HG03575 (cell line): Measurements from ENCODE around the gene TPT1.
"Not testable (repeated sequence)": the region's sequence is repeated elsewhere in the genome, so short reads cannot be mapped to it uniquely, and the experiment has no call there.

Experiments used
- ATAC-seq: cut with Tn5 transposase; IDR thresholded peaks from one replicate; pipeline ENCODE4 v1.9.1; 2021; ENCODE audit not compliant: unreplicated experiment, insufficient number of reproducible peaks, low FRiP score; ENCODE audit errors: extremely low read depth

Gene TPT1

DNA sequence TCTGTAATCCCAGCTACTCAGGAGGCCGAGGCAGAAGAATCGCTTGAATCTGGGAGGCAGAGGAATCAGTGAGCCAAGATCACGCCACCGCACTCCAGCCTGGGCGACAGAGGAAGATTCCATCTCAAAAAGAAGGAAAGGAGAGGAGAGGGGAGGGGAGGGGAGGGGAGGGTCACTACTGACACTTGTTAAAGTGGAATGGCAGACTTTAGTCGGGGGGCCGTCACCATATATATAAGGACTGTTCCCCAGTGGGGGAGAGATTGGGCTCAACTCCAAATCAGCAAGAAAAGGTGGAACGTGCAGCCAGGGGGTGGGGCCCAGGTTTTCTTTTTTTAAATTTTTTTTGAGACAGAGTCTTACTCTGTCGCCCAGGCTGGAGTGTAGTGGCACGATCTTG lies 26.2 kb downstream of the TPT1 start:
- ATAC-seq: no peak

- no peak for ATAC-seq
Measured at GRCh38 chr13:45310341-45311131, 30.4 kb downstream of the TPT1 start.

DNA sequence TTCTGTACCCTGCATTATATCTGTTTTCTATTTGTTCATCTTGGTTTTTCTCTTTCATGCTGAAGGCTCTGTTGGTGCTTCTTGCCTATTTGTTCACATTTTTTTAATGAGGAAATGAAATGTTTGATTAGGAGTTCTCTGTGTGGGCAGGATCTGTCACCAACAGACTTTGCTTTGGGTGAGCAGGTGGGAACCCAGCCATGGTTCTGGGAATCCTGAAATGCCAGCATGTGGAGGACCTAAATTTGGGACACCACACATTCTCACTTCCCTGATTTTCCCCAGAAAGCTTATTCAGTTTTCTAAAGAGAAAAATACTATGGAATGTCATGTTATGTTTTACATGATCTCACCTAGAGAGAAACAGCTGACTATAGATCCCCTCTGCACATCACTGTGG lies 34.0 kb downstream of the TPT1 start:
- ATAC-seq: no peak

GRCh38 chr13:45305079-45305478 lies 35.9 kb downstream of the TPT1 start:
- ATAC-seq: no peak

DNA sequence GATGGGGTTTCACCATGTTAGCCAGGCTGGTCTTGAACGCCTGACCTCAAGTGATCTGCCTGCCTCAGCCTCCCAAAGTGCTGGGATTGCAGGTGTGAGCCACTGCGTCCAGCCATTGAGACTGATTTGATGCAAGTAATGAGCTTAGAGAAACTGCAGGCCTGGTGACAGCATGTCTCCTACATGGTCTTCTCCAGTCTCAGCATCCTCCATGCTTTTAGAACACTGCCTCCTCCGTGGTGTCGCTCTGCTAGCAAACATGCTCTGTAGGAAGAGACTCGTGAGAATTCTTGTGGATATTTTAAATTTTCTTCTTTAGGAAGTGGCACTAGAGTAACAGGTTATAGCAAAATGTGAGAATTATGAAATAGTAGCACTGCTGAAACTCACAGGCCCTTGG lies 37.1 kb downstream of the TPT1 start:
- ATAC-seq: no peak

- no peak for ATAC-seq
Measured at GRCh38 chr13:45303026-45303425, 38.0 kb downstream of the TPT1 start.

DNA sequence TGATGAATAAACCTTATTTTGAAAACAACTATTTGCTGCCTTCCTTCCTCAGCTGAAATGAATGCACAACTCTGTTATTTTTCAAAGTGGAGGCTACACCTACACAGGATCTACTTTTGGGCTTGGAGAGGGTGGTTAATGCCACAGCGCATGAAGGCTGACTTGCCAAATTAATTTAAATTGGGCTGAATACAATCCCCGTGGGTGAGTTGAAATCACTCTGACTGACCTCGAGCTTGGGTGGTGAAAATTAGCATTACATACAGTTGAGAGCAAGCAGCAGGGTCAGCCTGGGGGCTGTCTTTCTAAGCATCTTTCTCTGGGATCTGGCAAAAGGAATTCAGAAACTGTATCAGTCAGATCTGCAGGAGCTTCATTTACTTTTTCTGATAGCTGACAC lies 38.5 kb downstream of the TPT1 start:
- ATAC-seq: no peak

DNA sequence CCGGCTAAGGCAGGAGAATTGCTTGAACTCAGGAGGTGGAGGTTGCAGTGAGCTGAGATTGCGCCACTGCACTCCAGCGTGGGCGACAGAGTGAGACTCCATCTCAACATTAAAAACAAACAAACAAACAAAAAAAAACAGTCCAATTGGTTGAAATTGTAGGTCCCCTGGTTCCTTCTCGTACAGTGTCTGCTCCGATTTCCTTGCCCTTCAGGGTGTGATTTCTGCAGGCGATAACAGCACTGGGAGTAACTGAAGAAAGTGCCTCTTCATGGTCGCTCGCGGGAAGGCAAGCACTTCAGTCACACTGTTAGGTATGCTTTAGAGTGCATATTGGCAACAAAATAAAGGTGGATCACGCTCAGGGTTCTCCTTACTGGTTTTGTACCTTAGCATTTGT lies 39.7 kb downstream of the TPT1 start:
- ATAC-seq: no peak

GRCh38 chr13:45300190-45300985 lies 40.6 kb downstream of the TPT1 start:
- ATAC-seq: no peak

GRCh38 chr13:45299194-45299593 lies 41.8 kb downstream of the TPT1 start:
- no peak for ATAC-seq

GRCh38 chr13:45298550-45298949 lies 42.4 kb downstream of the TPT1 start:
- ATAC-seq: not testable (repeated sequence)

GRCh38 chr13:45298206-45298505 lies 42.8 kb downstream of the TPT1 start:
- no peak for ATAC-seq

DNA sequence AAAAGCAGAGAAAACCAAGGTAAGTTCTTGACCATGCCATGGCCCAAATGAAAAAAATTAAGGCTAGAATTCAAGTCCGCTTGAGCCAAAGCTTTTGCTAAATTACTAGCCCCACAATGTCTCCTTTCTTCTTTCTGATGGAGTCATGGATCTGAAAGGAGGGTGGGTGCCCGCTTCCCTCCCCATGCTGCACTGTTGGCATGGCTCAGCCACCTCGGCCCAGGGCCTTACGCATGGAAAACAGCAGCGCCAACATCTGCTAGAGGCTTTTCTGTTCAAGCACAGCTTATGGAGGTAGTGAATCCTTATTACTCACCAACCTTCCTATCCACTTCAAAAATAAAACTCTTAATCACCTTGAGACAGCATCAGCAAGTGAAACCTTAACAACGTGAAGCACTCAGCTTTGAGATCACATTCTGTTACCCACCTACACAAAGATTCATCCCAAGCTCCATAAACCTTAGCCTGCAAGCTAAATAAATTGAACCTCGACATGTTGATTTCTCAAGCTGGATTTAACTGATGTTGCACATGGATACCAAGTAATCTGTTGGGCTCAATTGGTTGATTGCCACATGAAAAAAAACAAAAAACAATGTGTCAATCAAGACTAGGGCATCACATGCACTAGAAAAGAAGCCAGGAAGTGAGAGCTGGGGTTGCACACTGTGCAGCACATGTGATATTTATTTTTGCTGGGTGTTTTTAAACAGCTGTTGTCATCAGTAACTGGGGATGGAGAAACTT lies 43.4 kb downstream of the TPT1 start:
- ATAC-seq: no peak

GRCh38 chr13:45296259-45296658 lies 44.7 kb downstream of the TPT1 start:
- ATAC-seq: no peak

- no peak for ATAC-seq
Measured at GRCh38 chr13:45295536-45295935, 45.4 kb downstream of the TPT1 start.

GRCh38 chr13:45292176-45292575 lies 48.8 kb downstream of the TPT1 start:
- no peak for ATAC-seq

DNA sequence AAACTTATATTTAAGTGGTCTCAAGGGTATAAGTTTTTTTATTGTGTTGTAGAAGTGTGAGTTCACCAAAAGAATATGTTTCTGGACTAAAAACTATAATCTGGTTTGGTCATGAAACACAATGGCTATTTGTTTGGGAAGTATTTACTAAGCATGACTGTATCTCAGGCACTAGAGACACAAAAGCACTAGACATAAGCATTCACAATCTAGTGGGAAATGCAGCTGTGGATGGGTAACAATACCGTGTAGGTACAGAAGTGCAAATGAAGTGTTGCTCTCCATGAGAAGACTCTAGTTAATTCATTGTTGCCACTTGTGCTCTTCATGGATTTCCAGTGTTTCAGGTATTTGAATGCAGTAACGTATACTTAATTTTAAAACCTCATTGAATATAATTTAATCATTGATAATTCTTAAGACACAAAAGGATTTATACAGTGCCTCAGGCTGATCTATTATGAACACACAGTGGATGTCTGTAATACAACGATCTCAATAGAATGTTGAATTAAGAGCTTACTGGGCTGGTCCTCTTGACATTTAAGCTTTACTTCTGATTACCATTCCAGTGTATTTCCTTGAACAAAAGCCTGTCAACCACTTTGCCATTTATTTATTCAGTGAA lies 50.9 kb downstream of the TPT1 start:
- no peak for ATAC-seq
